Neuronal stem cell (in vitro differentiated cells): ENCODE measurements around the gene ACADS.

Experiments
- DNase-seq: peaks from one replicate; pipeline ENCODE4 v3.0.0-alpha.2; 2013; ENCODE audit warnings: low spot score
- H2AFZ ChIP-seq: one replicate; pipeline ENCODE4 v1.6.1; 2013; ENCODE audit warnings: mild to moderate bottlenecking, low read length, inconsistent platforms
- H2AK5ac ChIP-seq: 2 replicates; pipeline ENCODE4 v1.6.1; 2013; ENCODE audit warnings: low read depth, mild to moderate bottlenecking, inconsistent platforms, low read length, moderate library complexity, mixed read lengths
- H2BK120ac ChIP-seq: 2 replicates; pipeline ENCODE4 v1.6.1; 2013; ENCODE audit warnings: low read depth, mild to moderate bottlenecking, inconsistent platforms, low read length, moderate library complexity, mixed read lengths
- H2BK12ac ChIP-seq: one replicate; pipeline ENCODE4 v1.6.1; 2013; ENCODE audit warnings: low read length, inconsistent platforms
- H2BK15ac ChIP-seq: 2 replicates; pipeline ENCODE4 v1.6.1; 2013; ENCODE audit warnings: mild to moderate bottlenecking, low read length, inconsistent platforms, mixed read lengths
- H2BK5ac ChIP-seq: one replicate; pipeline ENCODE4 v1.6.1; 2013; ENCODE audit warnings: inconsistent platforms, mild to moderate bottlenecking, low read length, moderate library complexity
- H3K14ac ChIP-seq: one replicate; pipeline ENCODE4 v1.6.1; 2013; ENCODE audit warnings: low read length, inconsistent platforms
- H3K18ac ChIP-seq: 2 replicates; pipeline ENCODE4 v1.6.1; 2013; ENCODE audit warnings: low read length, inconsistent platforms
- H3K23ac ChIP-seq: 2 replicates; pipeline ENCODE4 v1.6.1; 2013; ENCODE audit warnings: low read depth, mild to moderate bottlenecking, mixed read lengths, low read length, inconsistent platforms; ENCODE audit not compliant: poor library complexity
- H3K27ac ChIP-seq: replicated peaks from 3 replicates; pipeline ENCODE4 v1.5.1; 2013; ENCODE audit warnings: low read length, inconsistent platforms
- H3K27me3 ChIP-seq, 3 experiments: 2 replicates each; pipeline ENCODE4 v1.6.1; 2013; ENCODE audit warnings: low read length in 3 of 3, mild to moderate bottlenecking in 2 of 3, inconsistent platforms in 1 of 3, low read depth in 1 of 3, mixed read lengths in 1 of 3, moderate library complexity in 1 of 3; ENCODE audit not compliant: control insufficient read depth in 3 of 3, insufficient read depth in 3 of 3
- H3K36me3 ChIP-seq, 2 donors: replicated peaks in 1 of 2; 2 replicates each; pipeline ENCODE4 v1.6.1; 2013; ENCODE audit warnings: low read length in 2 of 2; ENCODE audit not compliant: control insufficient read depth in 2 of 2, insufficient read depth in 2 of 2
- H3K4ac ChIP-seq: 2 replicates; pipeline ENCODE4 v1.6.1; 2013; ENCODE audit warnings: inconsistent platforms, mild to moderate bottlenecking, low read length, moderate library complexity
- H3K4me1 ChIP-seq, 2 donors: 1 replicate in 1 of 2; 2 replicates in 1 of 2; pipeline ENCODE4 v1.6.1; 2013; ENCODE audit warnings: low read length in 2 of 2, low read depth in 1 of 2; ENCODE audit not compliant: control insufficient read depth in 2 of 2, insufficient read depth in 1 of 2
- H3K4me2 ChIP-seq: one replicate; pipeline ENCODE4 v1.6.1; 2013; ENCODE audit warnings: mild to moderate bottlenecking, low read length, inconsistent platforms; ENCODE audit not compliant: insufficient read depth, poor library complexity, severe bottlenecking
- H3K4me3 ChIP-seq, 2 donors: 2 replicates each; pipeline ENCODE4 v1.5.1; 2013; ENCODE audit warnings: low read length in 2 of 2, mild to moderate bottlenecking in 2 of 2, inconsistent platforms in 1 of 2, moderate library complexity in 1 of 2
- H3K79me1 ChIP-seq: one replicate; pipeline ENCODE4 v1.6.1; 2013; ENCODE audit warnings: low read depth, mild to moderate bottlenecking, inconsistent platforms, low read length, moderate library complexity
- H3K9ac ChIP-seq: one replicate; pipeline ENCODE4 v1.6.1; 2013; ENCODE audit warnings: mild to moderate bottlenecking, low read depth, low read length, inconsistent platforms; ENCODE audit not compliant: poor library complexity
- H3K9me3 ChIP-seq, 2 donors: replicated peaks in 1 of 2; 2 replicates each; pipeline versions ENCODE3 to v1.6.1; 2013; ENCODE audit warnings: low read length in 2 of 2, mild to moderate bottlenecking in 2 of 2, inconsistent platforms in 1 of 2, low read depth in 1 of 2, mixed read lengths in 1 of 2, moderate library complexity in 1 of 2; ENCODE audit not compliant: control insufficient read depth in 2 of 2, insufficient read depth in 1 of 2
- H4K8ac ChIP-seq: one replicate; pipeline ENCODE4 v1.6.1; 2013; ENCODE audit warnings: low read depth, mild to moderate bottlenecking, inconsistent platforms, low read length, moderate library complexity
- H4K91ac ChIP-seq: one replicate; pipeline ENCODE4 v1.6.1; 2013; ENCODE audit warnings: low read length, low read depth, mild to moderate bottlenecking, inconsistent platforms; ENCODE audit not compliant: poor library complexity
- WGBS, 2 donors: extraction: QIAGEN DNeasy Blood & Tissue Kit; methylation state at CpG; one replicate each; pipeline ENCODE4 v1.1.7; 2013; ENCODE audit warnings: missing lambda C conversion rate in 2 of 2, mixed read lengths in 1 of 2; ENCODE audit not compliant: insufficient read length in 2 of 2, insufficient replicate concordance in 1 of 2; ENCODE audit errors: extremely low coverage in 2 of 2; 5-methylcytosine and 5-hydroxymethylcytosine counted together

ACADS gene

DNA sequence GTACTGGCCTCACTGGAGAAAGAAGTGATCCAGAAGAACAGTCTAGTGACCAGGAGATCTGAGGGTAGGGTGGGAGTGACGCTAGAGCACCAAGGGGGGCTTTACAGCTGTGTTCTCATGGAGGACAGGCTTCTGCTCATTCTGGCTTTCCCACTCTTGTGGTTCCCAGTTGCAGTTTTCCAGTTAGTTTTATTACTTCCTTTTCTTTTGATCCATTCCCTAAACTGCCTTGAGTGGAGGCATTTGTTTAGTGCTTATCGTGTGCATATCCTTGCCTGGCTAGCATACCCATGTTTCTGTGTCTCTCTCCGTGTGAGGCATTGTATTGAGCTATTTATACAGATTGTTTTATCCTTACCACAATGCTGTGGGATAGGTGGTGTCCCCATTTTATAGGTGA, 34.6 kb upstream of the ACADS start:
- Histone ChIP-seq H2AK5ac (no peak overlapping the region), H3K36me3 (peaks cover 14 to 27% of the 10 kb centered on the region in 2 donors), H3K4me1 (peaks cover 22 to 59% of the 10 kb centered on the region in 2 donors), H3K23ac (no peak overlapping the region), H3K27ac (no peak overlapping the region), H3K14ac (no peak overlapping the region), H3K27me3 (no peaks in the 10 kb centered on the region), H2AFZ (no peak overlapping the region), H3K18ac (no peak overlapping the region), H3K4me2 (no peak overlapping the region), H3K9ac (no peak overlapping the region), H3K9me3 (no peaks in the 10 kb centered on the region), H2BK12ac (no peak overlapping the region), H3K4me3 (no peak overlapping the region), H3K4ac (no peak overlapping the region), H4K91ac (no peak overlapping the region), H2BK5ac (no peak overlapping the region), H4K8ac (no peak overlapping the region), H3K79me1 (peaks cover 8% of the 10 kb centered on the region), H2BK15ac (no peak overlapping the region), H2BK120ac (no peak overlapping the region)
- no peak for DNase-seq
- no CpG with 5 or more reads among the region's 3 CpGs for WGBS, 2 donors

DNA sequence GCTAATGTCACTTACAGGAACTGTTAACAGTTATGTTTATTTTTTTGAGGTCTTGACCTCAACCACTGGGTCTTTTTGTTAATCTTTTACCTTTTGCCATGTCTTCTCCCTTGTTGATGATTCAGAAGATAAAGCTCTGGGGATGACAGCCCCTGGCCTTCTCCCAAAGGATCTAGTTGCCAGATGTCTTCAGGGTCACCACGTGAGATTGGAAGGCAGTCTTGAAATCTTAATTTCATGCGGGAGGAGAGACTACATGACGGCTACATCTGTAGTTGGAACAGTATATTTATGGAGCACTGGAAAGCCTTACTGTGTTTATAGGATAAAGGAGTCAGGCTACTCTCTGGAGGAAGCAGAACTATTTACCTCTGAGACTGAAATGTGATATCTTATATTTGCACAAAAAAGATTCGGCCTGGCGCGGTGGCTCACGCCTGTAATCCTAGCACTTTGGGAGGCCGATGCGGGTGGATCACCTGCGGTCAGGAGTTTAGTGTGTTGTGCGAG, 33.0 kb upstream of the ACADS start:
- H2BK120ac ChIP-seq = no peak overlapping the region
- peaks cover 6% of the 10 kb centered on the region for H3K79me1 ChIP-seq
- H3K9me3 ChIP-seq = no peaks in the 10 kb centered on the region
- no peak overlapping the region for H2BK15ac ChIP-seq
- peaks cover 23 to 43% of the 10 kb centered on the region in 2 donors for H3K36me3 ChIP-seq
- no peak overlapping the region for H3K4ac ChIP-seq
- no peak overlapping the region for H3K23ac ChIP-seq
- no peak overlapping the region for H2BK12ac ChIP-seq
- no peak overlapping the region for H4K8ac ChIP-seq
- H2BK5ac ChIP-seq = no peak overlapping the region
- H3K27ac ChIP-seq = no peak overlapping the region
- H3K4me1 ChIP-seq = peaks cover 22 to 59% of the 10 kb centered on the region in 2 donors
- WGBS, 2 donors = no CpG with 5 or more reads among the region's 11 CpGs
- H3K18ac ChIP-seq = no peak overlapping the region
- no peak overlapping the region for H2AFZ ChIP-seq
- H3K4me3 ChIP-seq = no peak overlapping the region
- H3K9ac ChIP-seq = no peak overlapping the region
- H4K91ac ChIP-seq = no peak overlapping the region
- no peak overlapping the region for H2AK5ac ChIP-seq
- no peaks in the 10 kb centered on the region for H3K27me3 ChIP-seq
- H3K4me2 ChIP-seq = no peak overlapping the region
- no peak for DNase-seq
- H3K14ac ChIP-seq = no peak overlapping the region

DNA sequence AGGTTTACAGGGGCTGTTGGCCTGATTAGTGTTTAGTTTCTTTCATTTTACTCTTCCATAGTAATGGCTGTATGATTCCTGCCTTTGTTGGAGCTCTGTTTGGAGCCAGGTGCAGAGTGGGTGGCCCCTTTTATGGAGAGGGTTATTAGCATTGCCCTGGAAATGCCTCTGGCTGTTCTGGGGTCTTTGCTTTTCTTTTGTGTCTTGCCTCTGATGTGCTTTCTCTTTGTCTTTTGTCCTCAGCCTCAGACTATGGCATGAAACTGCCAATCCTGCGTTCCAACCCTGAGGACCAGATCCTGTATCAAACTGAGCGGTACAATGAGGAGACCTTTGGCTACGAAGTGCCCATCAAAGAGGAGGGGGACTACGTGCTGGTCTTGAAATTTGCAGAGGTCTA, 31.8 kb upstream of the ACADS start:
- Histone ChIP-seq H2AFZ (no peak overlapping the region), H4K8ac (no peak overlapping the region), H3K27ac (peak overlapping the region; percentile 45), H3K79me1 (peaks cover 5% of the 10 kb centered on the region), H3K4me1 (peaks cover 14 to 52% of the 10 kb centered on the region in 2 donors), H3K9me3 (no peaks in the 10 kb centered on the region), H3K36me3 (peaks cover 29 to 56% of the 10 kb centered on the region in 2 donors), H3K9ac (no peak overlapping the region), H2BK12ac (no peak overlapping the region), H3K14ac (no peak overlapping the region), H3K18ac (no peak overlapping the region), H3K27me3 (no peaks in the 10 kb centered on the region), H2BK5ac (no peak overlapping the region), H3K23ac (no peak overlapping the region), H4K91ac (no peak overlapping the region), H2BK120ac (no peak overlapping the region), H3K4me2 (no peak overlapping the region), H2AK5ac (no peak overlapping the region), H3K4me3 (no peak overlapping the region), H2BK15ac (no peak overlapping the region), H3K4ac (no peak overlapping the region)
- peak; percentile 53 for DNase-seq
- WGBS, 2 donors = no CpG with 5 or more reads among the region's 4 CpGs

DNA sequence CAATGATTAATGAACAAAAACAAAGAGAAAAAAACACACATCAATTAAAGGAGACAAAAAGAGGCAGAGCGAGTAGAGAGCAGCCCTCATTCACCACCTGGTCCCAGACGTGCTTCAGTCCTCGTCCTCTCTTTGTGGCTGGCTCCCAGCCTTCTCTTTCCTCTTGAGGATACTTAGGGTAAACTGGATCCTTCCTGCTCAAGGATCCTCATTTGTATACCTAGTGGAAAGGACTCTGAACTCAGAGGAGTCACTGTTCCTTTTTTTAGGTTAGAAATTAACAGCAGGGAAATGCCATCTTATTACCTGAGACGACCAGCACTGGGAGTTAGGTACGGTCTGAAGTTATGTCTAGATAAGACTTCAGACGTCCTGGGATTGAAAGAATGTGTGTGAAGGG, 29.0 kb upstream of the ACADS start:
- H3K23ac ChIP-seq = no peak overlapping the region
- H3K27ac ChIP-seq = no peak overlapping the region
- no peaks in the 10 kb centered on the region for H3K27me3 ChIP-seq
- H2BK12ac ChIP-seq = no peak overlapping the region
- H3K9ac ChIP-seq = no peak overlapping the region
- no peak overlapping the region for H2BK120ac ChIP-seq
- no peak overlapping the region for H3K18ac ChIP-seq
- H3K9me3 ChIP-seq = no peaks in the 10 kb centered on the region
- no peak overlapping the region for H3K4me3 ChIP-seq
- H3K79me1 ChIP-seq = no peaks in the 10 kb centered on the region
- H2BK15ac ChIP-seq = no peak overlapping the region
- no peak overlapping the region for H3K14ac ChIP-seq
- no peak overlapping the region for H2BK5ac ChIP-seq
- H3K36me3 ChIP-seq = peaks cover 44 to 75% of the 10 kb centered on the region in 2 donors
- H2AK5ac ChIP-seq = no peak overlapping the region
- H3K4me1 ChIP-seq = peaks cover 8 to 31% of the 10 kb centered on the region in 2 donors
- H4K91ac ChIP-seq = no peak overlapping the region
- H2AFZ ChIP-seq = no peak overlapping the region
- H3K4ac ChIP-seq = no peak overlapping the region
- DNase-seq = no peak
- no CpG with 5 or more reads among the region's 6 CpGs for WGBS, 2 donors
- H3K4me2 ChIP-seq = no peak overlapping the region
- H4K8ac ChIP-seq = no peak overlapping the region
